Fibroblast of skin of left biceps (primary cell): ENCODE measurements around the gene SPINK6.

ENCODE experiments used
- DNase-seq, 2 experiments: peaks; one replicate each; pipeline ENCODE4 v3.0.0-alpha.2; 2013; ENCODE audit warnings: low read depth in 2 of 2

The SPINK6 gene

DNA sequence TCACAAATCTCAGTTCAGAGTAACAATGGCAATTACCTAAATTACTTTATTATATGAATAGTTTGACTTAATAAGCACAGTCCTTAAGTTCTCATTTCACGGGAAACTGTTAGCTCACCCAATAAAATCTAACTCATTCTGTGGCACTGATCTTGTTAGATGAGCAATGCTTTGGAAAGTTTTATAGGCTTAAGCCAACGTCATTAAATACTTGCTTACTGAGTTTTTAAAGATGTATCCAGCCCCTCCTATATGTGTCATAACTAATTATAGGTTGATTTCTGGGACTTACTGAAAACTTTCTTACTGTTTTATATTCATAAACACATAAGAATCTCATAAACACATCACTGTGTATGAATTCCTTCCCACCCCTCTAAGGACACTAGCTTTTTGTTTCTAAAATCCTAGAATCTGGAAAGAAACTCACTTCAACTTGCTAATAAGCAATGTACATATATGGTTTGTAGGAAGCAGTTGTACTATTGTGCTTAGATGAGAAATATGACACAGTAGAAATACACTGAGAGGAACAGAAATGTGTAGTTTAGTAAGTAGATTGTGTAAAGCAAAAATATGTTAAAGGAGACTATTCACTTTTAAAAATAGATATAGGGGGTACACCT is 21.4 kb downstream of the SPINK6 start:
- no peak for DNase-seq

DNA sequence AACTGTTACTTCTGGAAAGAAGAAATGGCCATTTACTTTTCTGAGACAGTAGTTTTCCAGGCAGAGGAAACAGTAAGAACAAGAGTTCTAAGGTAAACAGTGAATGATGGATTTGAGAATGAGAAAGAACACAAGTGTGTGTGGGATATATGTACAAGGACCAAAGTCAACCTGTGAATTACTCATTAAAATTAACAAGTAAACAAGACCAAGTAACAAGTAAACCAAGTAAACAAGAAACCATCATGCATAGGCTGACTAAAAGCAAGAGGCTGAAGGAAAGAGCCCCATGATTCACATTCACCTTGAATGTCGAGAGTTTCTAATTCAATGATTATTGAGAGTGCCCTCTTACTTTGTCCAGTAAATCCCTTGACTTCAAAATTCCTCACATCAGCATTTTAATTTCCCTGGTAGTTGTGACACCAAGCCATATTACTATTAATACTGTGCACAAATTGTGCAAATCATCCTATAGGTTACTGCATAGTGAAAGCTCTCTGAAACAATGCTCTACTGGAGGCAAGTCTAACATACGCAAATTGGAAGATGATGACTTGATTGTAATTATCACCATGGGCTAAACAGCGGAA is 25.6 kb downstream of the SPINK6 start:
- no peak for DNase-seq

DNA sequence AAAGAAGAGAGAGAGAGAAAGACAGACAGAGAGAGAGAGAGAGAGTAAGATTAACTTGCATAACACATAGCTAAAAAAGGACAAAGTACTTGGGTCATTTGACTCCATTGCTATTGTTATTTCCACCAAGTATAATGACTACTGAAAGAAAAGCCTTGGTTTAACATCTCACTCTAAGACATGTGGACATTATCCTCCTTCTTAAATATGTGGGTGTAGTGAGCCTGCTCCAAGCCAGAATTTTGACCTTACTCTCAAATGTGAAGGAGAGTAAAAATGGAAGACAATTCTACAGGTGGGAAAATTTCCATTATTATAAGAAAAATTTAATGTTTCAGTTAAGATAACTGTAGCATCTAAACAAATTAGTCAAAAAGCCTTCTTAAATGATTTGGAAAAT is 27.0 kb downstream of the SPINK6 start:
- no peak for DNase-seq

DNA sequence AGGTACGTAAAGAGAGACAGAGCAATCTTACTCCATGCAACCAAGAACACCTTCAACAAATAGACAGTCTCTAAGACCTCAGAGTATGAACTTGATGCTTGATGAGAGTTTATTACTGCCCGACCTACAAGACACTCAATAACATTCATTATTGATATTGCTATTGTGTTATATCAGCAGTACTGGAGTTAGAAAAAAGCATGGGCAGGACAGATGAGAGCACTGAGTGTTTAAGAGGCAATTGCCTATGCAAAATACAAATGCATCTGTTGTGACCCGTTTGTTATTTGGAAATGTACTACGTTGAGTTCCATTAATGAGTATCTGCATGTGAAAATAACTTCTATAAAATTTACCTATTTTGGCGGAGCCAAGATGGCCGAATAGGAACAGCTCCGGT is 27.4 kb downstream of the SPINK6 start:
- DNase-seq, result no peak

DNA sequence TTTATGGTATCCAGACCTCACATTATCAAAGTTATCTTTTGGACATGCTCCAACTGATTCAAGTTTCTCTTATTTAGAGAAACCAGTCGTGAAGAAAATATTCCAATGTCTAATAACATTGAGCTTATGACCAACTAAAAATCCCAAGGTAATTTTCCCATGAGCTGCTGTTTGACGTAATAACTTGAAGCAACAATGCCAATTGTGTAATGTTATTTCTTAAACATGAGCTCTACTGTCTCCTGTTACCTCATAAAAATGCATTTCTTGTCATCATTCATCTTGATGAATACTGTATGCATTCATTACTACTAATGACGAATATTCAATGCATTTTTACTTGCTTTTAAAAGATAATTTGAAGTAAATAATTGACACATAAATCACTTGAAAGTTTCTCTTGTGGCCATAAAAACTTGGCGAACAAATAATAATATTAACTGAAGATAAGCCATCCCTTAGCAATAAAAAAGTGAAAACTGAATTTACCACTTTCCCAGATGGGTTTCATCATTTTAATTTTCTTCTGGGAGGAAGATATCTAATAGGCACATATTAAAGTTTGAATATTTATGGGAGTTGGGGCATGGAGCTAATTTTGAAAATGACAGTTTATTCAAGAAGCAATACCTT is 35.1 kb downstream of the SPINK6 start:
- no peak for DNase-seq

DNA sequence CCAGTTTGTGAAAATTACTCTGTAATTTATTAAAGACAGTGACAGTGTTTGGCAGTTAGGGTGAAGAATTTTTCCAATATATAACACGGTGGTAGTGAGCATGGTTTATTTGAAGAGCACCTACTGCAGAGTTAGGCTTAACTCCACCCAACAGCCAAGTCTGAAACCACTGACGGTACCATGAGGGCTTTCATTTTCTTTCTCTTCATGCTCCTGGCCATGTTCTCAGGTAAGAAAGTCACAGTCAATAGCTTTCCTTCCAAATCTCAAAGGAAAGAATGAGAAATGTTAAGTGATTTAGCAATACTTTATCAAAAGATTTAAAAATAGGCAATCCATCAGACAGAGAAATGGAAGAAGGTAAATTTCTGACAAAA is 35.6 kb downstream of the SPINK6 start, which contains the start of gene MARCOL:
TSS of gene MARCOL (plus strand) at position 108 of the 377 bp plus-strand sequence. CDS start at position 181, 73 bp downstream.
- DNase-seq, result no peak

DNA sequence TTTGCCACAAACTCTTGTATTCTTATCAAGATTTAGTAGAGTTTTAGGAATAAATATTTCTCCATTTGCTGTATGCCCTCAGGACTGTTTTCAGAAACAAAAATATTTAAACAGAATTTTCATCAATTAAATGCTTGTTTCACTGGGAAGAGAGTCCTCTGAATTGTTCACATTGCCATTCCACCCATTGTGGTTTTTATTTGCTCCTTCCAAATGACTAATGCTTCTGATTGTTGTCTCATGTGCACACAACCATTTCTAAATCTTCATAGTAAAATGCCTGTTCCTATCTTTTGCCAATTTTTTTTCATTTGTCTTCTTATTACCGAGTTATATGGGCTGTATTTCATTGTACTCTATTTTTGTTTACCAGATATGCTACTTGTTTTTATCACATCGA is 46.1 kb downstream of the SPINK6 start:
- no peak for DNase-seq

DNA sequence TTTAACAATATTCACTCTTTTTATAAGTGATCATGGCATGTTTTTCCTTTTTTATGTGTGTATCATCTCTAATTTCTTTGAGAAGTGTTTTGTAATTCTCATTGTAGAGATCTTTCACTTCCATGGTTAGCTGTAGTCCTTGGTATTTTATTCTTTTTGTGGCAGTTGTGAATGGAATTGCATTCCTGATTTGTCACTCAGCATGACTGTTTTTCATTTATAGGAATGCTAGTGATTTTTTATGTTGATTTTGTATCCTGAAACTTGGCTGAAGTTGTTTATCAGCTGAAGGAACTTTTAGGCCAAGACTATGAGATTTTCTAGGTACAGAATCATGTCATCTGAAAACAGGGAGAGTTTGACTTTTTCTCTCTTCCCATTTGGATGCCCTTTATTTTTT is 52.6 kb downstream of the SPINK6 start:
- DNase-seq, result no peak

DNA sequence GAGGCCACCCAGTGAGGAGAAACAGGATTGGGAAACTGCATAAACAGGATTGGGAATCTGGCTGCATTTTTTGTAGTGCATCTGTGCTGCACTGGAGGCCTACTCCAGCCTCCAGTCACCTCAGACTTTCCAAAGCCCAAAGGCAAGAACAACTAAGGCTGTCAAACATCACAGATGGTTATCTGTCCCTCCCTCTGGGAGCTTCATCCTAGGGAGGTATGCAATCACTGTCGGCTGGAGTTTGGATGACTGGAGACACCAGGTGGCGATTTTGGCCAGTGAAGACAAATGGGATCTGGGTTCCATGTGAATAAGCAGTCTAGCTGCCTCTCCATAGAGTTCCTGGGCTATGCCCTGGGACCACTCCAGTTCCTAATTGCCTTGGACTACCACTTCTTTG is 56.4 kb downstream of the SPINK6 start:
- no peak for DNase-seq

DNA sequence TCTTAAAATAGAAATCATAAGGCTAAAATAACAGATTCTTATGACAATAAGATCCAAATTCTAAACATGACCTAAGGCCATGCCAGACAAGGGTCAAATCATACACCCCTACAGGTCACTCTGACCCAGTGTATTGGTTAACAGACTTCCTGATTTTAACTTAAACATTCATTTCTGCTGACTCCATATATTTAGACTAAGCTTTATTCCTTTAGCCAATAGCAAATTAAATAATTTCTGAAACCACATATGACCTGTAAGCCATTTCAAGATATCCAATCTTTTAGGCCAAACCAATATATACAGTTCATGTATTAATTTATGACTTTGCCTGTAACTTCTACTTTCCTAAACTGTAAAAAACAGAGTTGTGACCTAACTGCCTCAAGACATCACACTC is 58.4 kb downstream of the SPINK6 start:
- no peak for DNase-seq
